ENCODE measurements around the gene CLDN18. TPM values are rescaled to one million over a fixed set of nuclear protein-coding genes. Genes with fewer than 3 reads are reported as not detected.

CLDN18 gene
- total RNA-seq, 4 donors from 2014 or later, result not detected

- no peaks in the 10 kb centered on the region for H3K27me3 ChIP-seq
- DNase-seq (ENCODE audit: low spot score in 2 of 2), result no peak
- no peak overlapping the region for H3K4me3 ChIP-seq
- H3K27ac ChIP-seq, result no peak overlapping the region
- peaks cover 0 to 15% (median 0%) of the 10 kb centered on the region in 3 donors for H3K36me3 ChIP-seq
- no peaks in the 10 kb centered on the region for H3K4me1 ChIP-seq
- TF ChIP-seq POLR2A (IDR thresholded peaks at IDR 0.05) (no peak), EP300 (IDR thresholded peaks at IDR 0.05) (no peak)
- TF ChIP-seq, protein P1, sequence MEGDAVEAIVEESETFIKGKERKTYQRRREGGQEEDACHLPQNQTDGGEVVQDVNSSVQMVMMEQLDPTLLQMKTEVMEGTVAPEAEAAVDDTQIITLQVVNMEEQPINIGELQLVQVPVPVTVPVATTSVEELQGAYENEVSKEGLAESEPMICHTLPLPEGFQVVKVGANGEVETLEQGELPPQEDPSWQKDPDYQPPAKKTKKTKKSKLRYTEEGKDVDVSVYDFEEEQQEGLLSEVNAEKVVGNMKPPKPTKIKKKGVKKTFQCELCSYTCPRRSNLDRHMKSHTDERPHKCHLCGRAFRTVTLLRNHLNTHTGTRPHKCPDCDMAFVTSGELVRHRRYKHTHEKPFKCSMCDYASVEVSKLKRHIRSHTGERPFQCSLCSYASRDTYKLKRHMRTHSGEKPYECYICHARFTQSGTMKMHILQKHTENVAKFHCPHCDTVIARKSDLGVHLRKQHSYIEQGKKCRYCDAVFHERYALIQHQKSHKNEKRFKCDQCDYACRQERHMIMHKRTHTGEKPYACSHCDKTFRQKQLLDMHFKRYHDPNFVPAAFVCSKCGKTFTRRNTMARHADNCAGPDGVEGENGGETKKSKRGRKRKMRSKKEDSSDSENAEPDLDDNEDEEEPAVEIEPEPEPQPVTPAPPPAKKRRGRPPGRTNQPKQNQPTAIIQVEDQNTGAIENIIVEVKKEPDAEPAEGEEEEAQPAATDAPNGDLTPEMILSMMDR (IDR thresholded peaks at IDR 0.05), result no peak
- WGBS, 2 donors, result 88 to 90% methylated on average over 3 of the region's 3 CpGs
- no peaks in the 10 kb centered on the region for H3K9me3 ChIP-seq
Measured at GRCh38 chr3:138031536-138031935, 21.6 kb downstream of the CLDN18 start.

- TF ChIP-seq, protein P1 (IDR thresholded peaks at IDR 0.05), result no peak
- TF ChIP-seq EP300 (IDR thresholded peaks at IDR 0.05) (no peak), POLR2A (IDR thresholded peaks at IDR 0.05) (no peak)
- H3K27me3 ChIP-seq, result no peaks in the 10 kb centered on the region
Measured at GRCh38 chr3:138032567-138032966, 22.6 kb downstream of the CLDN18 start.

GRCh38 chr3:138033202-138033691 is 23.3 kb downstream of the CLDN18 start:
- Histone ChIP-seq H3K27ac (no peak overlapping the region), H3K4me1 (no peaks in the 10 kb centered on the region), H3K9me3 (no peaks in the 10 kb centered on the region), H3K27me3 (no peaks in the 10 kb centered on the region), H3K4me3 (no peak overlapping the region), H3K36me3 (peaks cover 0 to 15% (median 0%) of the 10 kb centered on the region in 3 donors)
- 91 to 96% methylated on average over 2 of the region's 2 CpGs for WGBS, 2 donors
- TF ChIP-seq, protein P1 (IDR thresholded peaks at IDR 0.05), result no peak
- TF ChIP-seq EP300 (IDR thresholded peaks at IDR 0.05) (no peak), POLR2A (IDR thresholded peaks at IDR 0.05) (no peak)
- DNase-seq (ENCODE audit: low spot score in 2 of 2), result no peak

More at GRCh38 chr3:138032567-138032966, 22.6 kb downstream of the CLDN18 start:
- WGBS, 2 donors, result 87 to 88% methylated on average over 3 of the region's 3 CpGs
- no peak overlapping the region for H3K4me3 ChIP-seq
- H3K4me1 ChIP-seq, result no peaks in the 10 kb centered on the region
- no peak overlapping the region for H3K27ac ChIP-seq
- H3K36me3 ChIP-seq, result peaks cover 0 to 15% (median 0%) of the 10 kb centered on the region in 3 donors
- no peak for DNase-seq (ENCODE audit: low spot score in 2 of 2)
- no peaks in the 10 kb centered on the region for H3K9me3 ChIP-seq

DNA sequence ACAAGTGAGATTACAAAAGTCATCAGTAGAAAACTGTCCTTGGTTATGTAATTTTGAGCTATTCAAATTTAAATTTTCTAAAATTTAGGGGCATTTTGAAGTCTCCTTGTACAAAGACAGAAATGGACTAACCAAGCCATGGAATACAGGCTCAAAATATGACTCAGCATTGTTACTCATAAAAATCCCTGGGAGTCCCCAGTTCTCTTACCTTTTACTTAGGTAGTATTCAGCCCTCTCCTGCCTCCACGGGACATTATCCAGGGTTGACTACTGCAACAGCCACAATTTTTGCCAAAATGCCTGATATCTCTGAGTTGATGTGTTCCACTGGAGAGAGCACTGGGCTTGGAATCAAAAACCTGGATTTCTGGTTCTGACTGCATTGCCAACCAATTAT is 25.0 kb downstream of the CLDN18 start:
- no peak for DNase-seq (ENCODE audit: low spot score in 2 of 2)
- TF ChIP-seq, protein P1 (IDR thresholded peaks at IDR 0.05), result no peak
- TF ChIP-seq POLR2A (IDR thresholded peaks at IDR 0.05) (no peak), EP300 (IDR thresholded peaks at IDR 0.05) (no peak)
- Histone ChIP-seq H3K4me1 (no peaks in the 10 kb centered on the region), H3K4me3 (no peak overlapping the region), H3K27ac (no peak overlapping the region), H3K27me3 (no peaks in the 10 kb centered on the region), H3K9me3 (no peaks in the 10 kb centered on the region), H3K36me3 (peaks cover 0 to 10% (median 0%) of the 10 kb centered on the region in 3 donors)
- WGBS, 2 donors, result 96% methylated on average over 1 of the region's 1 CpG

- H3K36me3 ChIP-seq, result no peaks in the 10 kb centered on the region
- no peaks in the 10 kb centered on the region for H3K27me3 ChIP-seq
- H3K4me3 ChIP-seq, result no peak overlapping the region
- WGBS, 2 donors, result 49 to 86% methylated on average over 3 of the region's 3 CpGs
- no peak for DNase-seq (ENCODE audit: low spot score in 2 of 2)
- no peaks in the 10 kb centered on the region for H3K9me3 ChIP-seq
- H3K27ac ChIP-seq, result no peak overlapping the region
- H3K4me1 ChIP-seq, result no peaks in the 10 kb centered on the region
- TF ChIP-seq POLR2A (IDR thresholded peaks at IDR 0.05) (no peak), EP300 (IDR thresholded peaks at IDR 0.05) (no peak)
- TF ChIP-seq, protein P1 (IDR thresholded peaks at IDR 0.05), result no peak
Measured at GRCh38 chr3:138036572-138036971, 26.6 kb downstream of the CLDN18 start.
